Mesodermal cell (in vitro differentiated cells): Measurements from ENCODE around the gene C1QA. TPM values are rescaled to one million over a fixed set of nuclear protein-coding genes. Genes with fewer than 3 reads are reported as not detected.

Experiments
- H3K27ac ChIP-seq: 2 replicates; pipeline ENCODE4 v1.7.0; 2013; ENCODE audit warnings: mild to moderate bottlenecking, low read depth, low read length, moderate library complexity; ENCODE audit not compliant: severe bottlenecking
- H3K36me3 ChIP-seq: 2 replicates; pipeline ENCODE4 v1.7.1; 2013; ENCODE audit warnings: mild to moderate bottlenecking, low read length, moderate library complexity; ENCODE audit not compliant: control insufficient read depth, insufficient read depth
- H3K4me1 ChIP-seq: one replicate; pipeline ENCODE4 v1.7.1; 2013; ENCODE audit warnings: mild to moderate bottlenecking, low read length; ENCODE audit not compliant: insufficient read depth, control insufficient read depth, poor library complexity, severe bottlenecking
- H3K4me3 ChIP-seq: 2 replicates; pipeline ENCODE4 v1.7.0; 2013; ENCODE audit warnings: low read length, control low read depth, mild to moderate bottlenecking; ENCODE audit not compliant: insufficient read depth, poor library complexity, severe bottlenecking; ENCODE audit errors: extremely low read depth
- H3K9me3 ChIP-seq: 2 replicates; pipeline ENCODE4 v1.7.1; 2013; ENCODE audit warnings: mild to moderate bottlenecking, low read length, moderate library complexity; ENCODE audit not compliant: control insufficient read depth
- WGBS, 2 experiments: methylation state at CpG; one replicate each; pipeline ENCODE4 v1.1.5; 2013; ENCODE audit warnings: missing lambda C conversion rate in 2 of 2; ENCODE audit not compliant: insufficient coverage in 2 of 2; 5-methylcytosine and 5-hydroxymethylcytosine counted together
- polyA plus RNA-seq, 2 experiments: library from polyadenylated mRNA; stranded (reverse); fragments of 50-300 nt; gene quantifications; one replicate each; pipeline ENCODE4 v1.2.3, GENCODE V29; 2013

The C1QA gene, protein sequence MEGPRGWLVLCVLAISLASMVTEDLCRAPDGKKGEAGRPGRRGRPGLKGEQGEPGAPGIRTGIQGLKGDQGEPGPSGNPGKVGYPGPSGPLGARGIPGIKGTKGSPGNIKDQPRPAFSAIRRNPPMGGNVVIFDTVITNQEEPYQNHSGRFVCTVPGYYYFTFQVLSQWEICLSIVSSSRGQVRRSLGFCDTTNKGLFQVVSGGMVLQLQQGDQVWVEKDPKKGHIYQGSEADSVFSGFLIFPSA
- not detected for polyA plus RNA-seq (2013, experiment 1 of 2)
- polyA plus RNA-seq (2013, experiment 2 of 2): not detected

DNA sequence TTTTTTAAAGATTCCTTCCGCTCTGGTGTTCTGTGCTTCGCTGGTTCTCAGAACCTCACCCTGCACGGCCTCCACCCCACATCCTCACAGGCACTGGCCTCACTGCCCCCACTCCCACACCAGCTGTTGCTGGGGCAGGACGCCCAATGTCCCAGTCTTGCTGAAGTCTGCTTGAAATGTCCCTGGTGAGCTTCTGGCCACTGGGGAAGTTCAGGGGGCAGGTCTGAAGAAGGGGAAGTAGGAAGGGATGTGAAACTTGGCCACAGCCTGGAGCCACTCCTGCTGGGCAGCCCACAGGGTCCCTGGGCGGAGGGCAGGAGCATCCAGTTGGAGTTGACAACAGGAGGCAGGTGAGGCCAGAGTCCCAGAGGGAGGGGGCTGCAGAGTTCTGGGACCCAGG is at the start of gene C1QA:
Gene C1QA, plus strand, starts transcription at position 276 of the 400 bp plus-strand sequence. CDS start 989 bp downstream, outside the sequence.
- Histone ChIP-seq H3K4me1 (no peaks in the 10 kb centered on the region), H3K4me3 (no peak within 1 kb of the TSS), H3K27ac (no peak within 1 kb of the TSS), H3K36me3 (no peaks in the 10 kb centered on the region), H3K9me3 (peaks cover 3% of the 10 kb centered on the region)
- 84 to 100% methylated on average over 3 to 4 of the region's 5 CpGs for WGBS, 2 experiments

DNA sequence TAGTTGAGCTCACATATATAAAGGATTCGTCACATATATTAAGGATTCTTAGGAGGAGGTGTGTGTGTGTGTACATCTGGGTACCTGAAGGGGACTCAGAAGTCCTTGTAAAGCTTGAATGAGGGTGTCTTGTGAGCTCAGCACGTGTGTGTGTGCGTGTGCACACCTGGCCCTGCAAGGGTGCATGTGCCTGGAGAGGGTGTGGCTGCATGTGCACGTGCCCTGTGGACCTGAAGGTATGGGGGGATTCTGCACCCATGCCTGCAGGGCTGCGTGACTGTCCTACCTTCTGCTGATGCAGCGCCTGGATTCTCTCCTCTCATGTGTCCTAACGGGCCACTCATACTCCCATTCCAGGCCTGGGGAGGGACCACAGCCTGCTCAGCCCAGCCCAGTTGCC is 49.2 kb upstream of the C1QA start:
- no peaks in the 10 kb centered on the region for H3K4me1 ChIP-seq
- 83 to 86% methylated on average over 6 of the region's 7 CpGs for WGBS, 2 experiments
- H3K4me3 ChIP-seq: no peak overlapping the region
- H3K36me3 ChIP-seq: no peaks in the 10 kb centered on the region
- no peak overlapping the region for H3K27ac ChIP-seq
- no peaks in the 10 kb centered on the region for H3K9me3 ChIP-seq

DNA sequence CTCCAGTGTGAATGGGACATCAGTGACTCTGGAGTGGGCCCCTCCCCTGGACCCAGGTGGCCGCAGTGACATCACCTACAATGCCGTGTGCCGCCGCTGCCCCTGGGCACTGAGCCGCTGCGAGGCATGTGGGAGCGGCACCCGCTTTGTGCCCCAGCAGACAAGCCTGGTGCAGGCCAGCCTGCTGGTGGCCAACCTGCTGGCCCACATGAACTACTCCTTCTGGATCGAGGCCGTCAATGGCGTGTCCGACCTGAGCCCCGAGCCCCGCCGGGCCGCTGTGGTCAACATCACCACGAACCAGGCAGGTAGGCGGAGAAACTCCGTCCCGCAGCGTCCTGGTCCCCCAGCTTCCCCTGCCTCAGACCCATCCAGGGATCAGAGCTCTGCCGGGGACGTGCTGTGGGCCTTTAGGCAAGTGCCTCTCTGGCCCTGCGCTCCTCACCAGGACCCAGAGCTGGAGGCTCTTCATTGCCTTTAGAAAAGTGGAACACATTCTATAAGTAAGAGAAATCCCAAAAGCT is 47.5 kb upstream of the C1QA start:
- H3K4me3 ChIP-seq: no peak overlapping the region
- H3K9me3 ChIP-seq: no peaks in the 10 kb centered on the region
- H3K4me1 ChIP-seq: no peaks in the 10 kb centered on the region
- 85 to 88% methylated on average over 20 to 22 of the region's 24 CpGs for WGBS, 2 experiments
- H3K27ac ChIP-seq: no peak overlapping the region
- no peaks in the 10 kb centered on the region for H3K36me3 ChIP-seq

DNA sequence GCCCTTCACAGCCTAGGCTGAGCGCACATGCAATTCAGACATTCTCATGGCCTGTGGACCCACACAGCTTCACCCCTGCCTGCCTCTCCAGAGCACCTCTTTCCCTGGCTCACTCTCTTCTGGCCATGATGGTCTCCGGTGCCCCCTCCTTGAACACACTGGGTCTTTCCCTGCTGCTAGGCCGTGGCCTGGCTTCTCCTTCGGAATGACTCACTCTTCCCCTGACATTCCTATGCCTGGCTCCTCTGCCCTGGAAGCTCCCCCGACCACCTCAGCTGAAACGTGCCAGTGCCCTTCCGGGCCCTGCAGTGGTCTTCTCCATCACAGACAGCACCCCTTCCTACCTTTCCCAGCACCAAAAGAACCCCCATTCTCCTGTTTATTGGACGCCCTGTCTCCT is 44.9 kb upstream of the C1QA start:
- Histone ChIP-seq H3K4me3 (no peak overlapping the region), H3K9me3 (no peaks in the 10 kb centered on the region), H3K36me3 (no peaks in the 10 kb centered on the region), H3K27ac (no peak overlapping the region), H3K4me1 (no peaks in the 10 kb centered on the region)
- 70 to 76% methylated on average over 8 of the region's 8 CpGs for WGBS, 2 experiments

DNA sequence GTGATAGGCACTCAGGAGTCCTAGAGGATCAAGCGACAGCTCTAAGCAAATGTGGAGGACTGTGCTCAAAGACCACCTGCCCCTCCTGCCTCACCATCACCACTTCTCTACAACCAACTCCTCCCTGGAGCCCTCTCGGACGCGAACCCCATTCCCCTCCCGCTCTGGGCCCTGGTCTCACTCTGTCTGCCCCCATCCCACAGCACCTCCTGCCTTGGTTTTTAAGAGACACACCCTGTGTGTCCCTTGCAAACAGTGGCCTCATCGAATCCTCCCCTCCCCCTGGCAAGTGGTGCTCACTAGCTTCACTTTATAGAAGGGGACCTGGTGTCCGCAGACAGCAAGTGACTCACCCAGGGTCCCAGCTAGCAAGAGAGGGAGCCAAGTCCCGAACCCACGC is 44.4 kb upstream of the C1QA start:
- 73 to 89% methylated on average over 5 to 9 of the region's 9 CpGs for WGBS, 2 experiments
- H3K4me1 ChIP-seq: no peaks in the 10 kb centered on the region

DNA sequence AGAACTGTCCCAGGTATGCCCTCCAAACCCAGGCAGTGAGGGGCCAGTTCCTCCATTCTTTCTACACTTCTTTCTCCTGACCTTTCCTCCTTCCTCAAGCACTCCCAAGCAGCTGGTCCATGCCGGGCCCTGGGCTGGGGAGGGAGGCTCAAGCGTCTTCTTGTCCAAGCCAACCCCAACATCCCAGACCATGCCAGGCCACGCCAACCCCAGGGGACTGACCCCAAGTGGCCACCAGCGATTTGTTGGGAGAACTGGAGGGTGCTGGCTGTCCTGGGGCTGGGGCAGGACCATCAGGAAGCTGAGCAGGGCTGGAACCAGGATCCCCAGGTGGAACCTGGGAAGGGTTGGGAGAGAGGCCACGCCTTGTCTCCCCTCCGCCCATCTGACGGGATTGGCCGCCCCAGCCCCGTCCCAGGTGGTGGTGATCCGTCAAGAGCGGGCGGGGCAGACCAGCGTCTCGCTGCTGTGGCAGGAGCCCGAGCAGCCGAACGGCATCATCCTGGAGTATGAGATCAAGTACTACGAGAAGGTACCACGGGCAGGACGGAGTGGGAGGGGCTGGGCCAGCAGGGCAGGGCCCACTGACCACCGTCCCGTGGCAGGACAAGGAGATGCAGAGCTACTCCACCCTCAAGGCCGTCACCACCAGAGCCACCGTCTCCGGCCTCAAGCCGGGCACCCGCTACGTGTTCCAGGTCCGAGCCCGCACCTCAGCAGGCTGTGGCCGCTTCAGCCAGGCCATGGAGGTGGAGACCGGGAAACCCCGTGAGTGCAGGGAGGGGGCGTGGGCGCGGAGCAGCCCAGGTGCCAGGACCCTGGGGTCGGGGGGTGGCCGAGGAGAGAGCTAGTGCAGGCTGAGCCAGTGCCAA is 43.3 kb upstream of the C1QA start:
- 83 to 90% methylated on average over 30 to 38 of the region's 38 CpGs for WGBS, 2 experiments
- H3K4me1 ChIP-seq: no peaks in the 10 kb centered on the region
- no peaks in the 10 kb centered on the region for H3K36me3 ChIP-seq
- no peaks in the 10 kb centered on the region for H3K9me3 ChIP-seq
- H3K4me3 ChIP-seq: no peak overlapping the region
- no peak overlapping the region for H3K27ac ChIP-seq

More for the DNA sequence above, 44.4 kb upstream of the C1QA start:
- Histone ChIP-seq H3K4me3 (no peak overlapping the region), H3K27ac (no peak overlapping the region), H3K9me3 (no peaks in the 10 kb centered on the region), H3K36me3 (no peaks in the 10 kb centered on the region)

DNA sequence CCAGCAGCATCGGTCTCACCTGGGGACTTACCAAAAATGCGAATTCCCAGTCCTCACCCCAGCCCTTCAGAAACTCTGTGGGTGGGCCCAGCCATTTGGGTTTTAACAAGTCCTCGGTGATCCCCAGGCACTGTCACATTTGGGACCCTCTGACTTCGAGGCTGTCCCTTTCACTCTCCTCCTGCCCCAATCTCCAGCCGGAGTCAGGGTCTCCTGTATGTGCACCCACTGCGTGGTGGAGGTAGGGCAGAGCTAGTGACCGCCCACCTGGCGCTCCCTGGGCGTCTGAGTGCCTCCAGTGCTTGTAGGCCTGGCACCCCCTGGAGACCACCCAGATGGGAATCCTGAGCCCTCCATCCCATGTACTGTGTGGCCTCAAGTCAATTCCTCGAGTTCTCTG is 42.0 kb upstream of the C1QA start:
- no peak overlapping the region for H3K27ac ChIP-seq
- WGBS, 2 experiments: 84 to 85% methylated on average over 9 to 10 of the region's 10 CpGs
- H3K9me3 ChIP-seq: no peaks in the 10 kb centered on the region
- H3K36me3 ChIP-seq: no peaks in the 10 kb centered on the region
- H3K4me1 ChIP-seq: no peaks in the 10 kb centered on the region
- H3K4me3 ChIP-seq: no peak overlapping the region

DNA sequence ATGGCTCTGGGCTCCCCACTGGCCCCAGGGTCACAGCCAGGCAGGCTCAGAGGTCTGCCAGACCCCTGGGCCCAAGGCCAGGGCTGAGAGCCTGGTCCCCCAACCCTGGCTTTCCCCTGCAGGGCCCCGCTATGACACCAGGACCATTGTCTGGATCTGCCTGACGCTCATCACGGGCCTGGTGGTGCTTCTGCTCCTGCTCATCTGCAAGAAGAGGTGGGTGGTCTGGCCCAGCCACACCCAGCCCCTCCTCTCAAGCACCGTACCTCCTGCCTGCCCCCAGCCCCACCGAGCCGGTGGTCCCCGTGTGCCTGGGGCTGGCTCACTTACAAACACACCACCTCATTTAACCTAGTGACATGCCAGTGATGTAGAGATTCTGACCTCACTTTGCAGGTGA is 41.3 kb upstream of the C1QA start:
- Histone ChIP-seq H3K27ac (no peak overlapping the region), H3K4me1 (no peaks in the 10 kb centered on the region), H3K36me3 (no peaks in the 10 kb centered on the region), H3K9me3 (no peaks in the 10 kb centered on the region), H3K4me3 (no peak overlapping the region)
- 82% methylated on average over 3 of the region's 7 CpGs for WGBS, 2 experiments

DNA sequence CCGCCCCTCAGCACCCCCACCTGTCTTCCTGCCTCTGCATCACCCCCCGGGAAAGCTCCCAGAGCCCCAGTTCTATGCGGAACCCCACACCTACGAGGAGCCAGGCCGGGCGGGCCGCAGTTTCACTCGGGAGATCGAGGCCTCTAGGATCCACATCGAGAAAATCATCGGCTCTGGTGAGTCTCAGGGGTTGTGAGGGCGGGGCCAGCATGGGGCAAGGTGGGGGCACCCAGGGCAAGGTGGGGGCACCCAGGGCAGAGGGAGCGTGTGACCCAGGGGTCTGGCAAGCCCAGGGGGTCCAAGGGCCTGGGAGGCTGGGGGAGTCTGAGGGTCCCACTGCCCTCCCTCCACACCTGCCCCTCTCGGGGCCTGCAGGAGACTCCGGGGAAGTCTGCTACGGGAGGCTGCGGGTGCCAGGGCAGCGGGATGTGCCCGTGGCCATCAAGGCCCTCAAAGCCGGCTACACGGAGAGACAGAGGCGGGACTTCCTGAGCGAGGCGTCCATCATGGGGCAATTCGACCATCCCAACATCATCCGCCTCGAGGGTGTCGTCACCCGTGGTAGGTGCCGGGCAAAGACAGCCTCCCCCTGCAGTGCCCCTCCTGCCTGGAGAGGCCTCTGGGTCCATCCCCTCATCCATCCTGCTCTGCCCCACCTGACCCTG is 39.0 kb upstream of the C1QA start:
- WGBS, 2 experiments: 87 to 89% methylated on average over 13 to 25 of the region's 30 CpGs
- Histone ChIP-seq H3K4me1 (no peaks in the 10 kb centered on the region), H3K9me3 (no peaks in the 10 kb centered on the region)

DNA sequence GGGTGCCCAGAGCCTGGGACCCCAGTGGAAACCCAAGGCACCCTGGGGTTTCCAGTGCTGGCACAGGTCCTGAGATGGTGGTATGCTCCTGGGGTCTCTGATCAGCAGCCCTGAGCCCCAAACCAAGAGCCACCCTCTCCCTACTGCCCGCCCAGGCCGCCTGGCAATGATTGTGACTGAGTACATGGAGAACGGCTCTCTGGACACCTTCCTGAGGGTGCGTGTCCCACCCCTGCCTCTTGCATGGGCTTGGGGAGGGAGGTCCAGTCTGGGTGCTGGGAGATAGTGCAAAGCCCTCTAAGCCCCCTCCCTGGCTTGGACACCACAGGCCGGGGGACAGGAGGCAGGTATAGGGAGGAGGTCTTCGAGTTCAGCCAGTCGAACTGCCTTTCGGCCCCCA is 38.4 kb upstream of the C1QA start:
- no peak overlapping the region for H3K4me3 ChIP-seq
- H3K9me3 ChIP-seq: no peaks in the 10 kb centered on the region
- no peaks in the 10 kb centered on the region for H3K4me1 ChIP-seq
- H3K36me3 ChIP-seq: no peaks in the 10 kb centered on the region
- 91 to 95% methylated on average over 4 of the region's 8 CpGs for WGBS, 2 experiments
- no peak overlapping the region for H3K27ac ChIP-seq

More for the DNA sequence above, 39.0 kb upstream of the C1QA start:
- Histone ChIP-seq H3K27ac (no peak overlapping the region), H3K36me3 (no peaks in the 10 kb centered on the region), H3K4me3 (no peak overlapping the region)
